HG03460 (cell line): ENCODE measurements around the gene MPG.
A peak's percentile ranks its signal among the peaks of the same experiment; 100 is the strongest.

Experiments used
- ATAC-seq: cut with Tn5 transposase; IDR thresholded peaks from one replicate; pipeline ENCODE4 v1.9.1; 2021; ENCODE audit not compliant: unreplicated experiment

MPG gene

DNA sequence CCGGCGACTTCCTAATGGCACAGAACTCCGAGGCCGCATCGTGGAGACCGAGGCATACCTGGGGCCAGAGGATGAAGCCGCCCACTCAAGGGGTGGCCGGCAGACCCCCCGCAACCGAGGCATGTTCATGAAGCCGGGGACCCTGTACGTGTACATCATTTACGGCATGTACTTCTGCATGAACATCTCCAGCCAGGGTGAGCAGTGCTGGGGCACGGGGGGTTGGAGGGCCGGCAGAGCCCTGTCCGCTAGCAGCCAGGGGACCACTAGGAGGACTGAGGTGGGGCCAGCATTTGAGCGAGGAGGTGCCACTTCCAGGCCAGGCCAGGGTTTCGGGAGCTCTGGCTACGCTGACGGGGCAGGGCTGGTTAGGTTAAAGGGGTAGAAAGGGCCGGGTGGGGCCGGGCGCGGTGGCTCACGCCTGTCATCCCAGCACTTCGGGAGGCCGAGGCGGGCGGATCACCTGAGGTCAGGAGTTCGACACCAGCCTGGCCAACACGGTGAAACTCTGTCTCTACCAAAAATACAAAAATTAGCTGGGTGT, 5.1 kb downstream of the MPG start:
- ATAC-seq, result no peak

DNA sequence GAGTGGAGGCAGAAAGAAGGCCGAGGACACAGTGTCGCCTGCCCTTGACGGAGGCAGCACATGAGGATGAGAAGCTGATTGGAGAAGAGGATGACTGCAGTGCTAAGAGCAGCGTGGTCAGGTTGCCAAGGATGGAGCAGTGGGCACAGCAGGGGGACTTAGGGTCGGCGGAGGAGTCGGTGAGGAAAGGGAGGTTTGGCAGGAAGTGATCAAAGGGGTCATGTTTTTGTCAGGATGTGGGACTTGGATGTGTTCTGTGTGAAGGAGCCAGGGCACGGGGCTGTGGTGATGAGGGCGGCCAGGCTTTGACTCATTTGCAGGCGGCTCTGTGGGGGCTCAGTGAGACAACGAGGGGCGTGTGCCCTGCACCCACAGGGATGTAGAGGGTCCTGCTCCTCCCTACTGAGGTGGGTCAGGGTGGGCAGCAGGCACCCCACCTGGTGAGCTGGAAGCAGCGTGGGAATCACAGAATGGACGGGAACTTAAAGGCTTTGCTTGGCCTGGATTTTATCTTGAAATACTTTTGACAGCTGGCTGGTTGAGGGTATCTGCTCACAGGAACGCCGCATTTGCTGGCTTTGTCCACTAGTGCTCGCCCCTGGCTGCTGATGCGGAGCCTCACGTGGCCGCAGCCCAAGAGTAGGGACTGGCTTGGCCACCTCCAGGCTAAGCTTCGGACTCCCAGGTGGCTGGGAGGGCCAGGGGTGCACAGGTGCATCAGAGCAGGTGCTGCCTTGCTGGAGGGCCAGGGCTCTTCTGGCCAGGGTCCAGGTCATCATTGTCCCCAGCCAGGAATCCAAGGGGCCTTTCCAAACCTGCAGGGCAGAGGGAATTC, 6.0 kb downstream of the MPG start:
- ATAC-seq, result no peak

DNA sequence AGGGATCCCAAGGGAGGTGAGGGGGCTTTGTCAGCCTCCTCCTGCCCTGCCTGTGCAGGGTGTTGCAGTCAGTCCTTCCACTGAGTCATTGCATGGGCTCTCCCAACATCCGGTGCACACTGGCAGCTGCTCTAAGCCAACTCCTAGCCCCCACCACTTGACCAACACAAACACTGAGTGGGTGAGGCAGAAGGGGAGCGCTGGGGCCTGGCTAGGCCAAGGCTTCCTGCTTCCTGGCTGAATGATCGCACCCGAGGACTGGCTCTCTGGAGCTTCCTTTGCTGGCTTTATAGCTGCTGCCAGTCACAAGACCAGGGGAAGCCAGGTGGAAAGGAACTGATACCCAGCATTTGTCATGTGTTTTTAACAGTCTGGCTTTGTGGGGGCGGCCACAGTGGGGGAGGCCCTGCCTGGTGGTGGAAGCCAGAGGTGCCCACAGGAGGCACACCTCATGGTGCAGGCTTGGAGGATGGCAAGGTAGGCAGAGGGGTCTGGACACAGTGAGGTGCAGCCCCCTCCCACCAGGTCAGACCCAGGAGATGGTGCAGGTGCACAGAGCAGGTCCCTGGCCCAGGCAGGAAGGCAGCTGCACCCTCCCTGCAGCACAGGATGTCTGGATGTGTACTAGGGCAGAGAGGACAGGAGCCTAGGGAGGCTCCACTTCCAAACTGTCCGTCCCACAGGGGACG, 6.8 kb downstream of the MPG start:
- peak; percentile 76 for ATAC-seq

DNA sequence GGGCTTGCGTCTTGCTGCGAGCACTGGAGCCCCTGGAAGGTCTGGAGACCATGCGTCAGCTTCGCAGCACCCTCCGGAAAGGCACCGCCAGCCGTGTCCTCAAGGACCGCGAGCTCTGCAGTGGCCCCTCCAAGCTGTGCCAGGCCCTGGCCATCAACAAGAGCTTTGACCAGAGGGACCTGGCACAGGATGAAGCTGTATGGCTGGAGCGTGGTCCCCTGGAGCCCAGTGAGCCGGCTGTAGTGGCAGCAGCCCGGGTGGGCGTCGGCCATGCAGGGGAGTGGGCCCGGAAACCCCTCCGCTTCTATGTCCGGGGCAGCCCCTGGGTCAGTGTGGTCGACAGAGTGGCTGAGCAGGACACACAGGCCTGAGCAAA, 7.4 kb downstream of the MPG start:
- ATAC-seq, result no peak

DNA sequence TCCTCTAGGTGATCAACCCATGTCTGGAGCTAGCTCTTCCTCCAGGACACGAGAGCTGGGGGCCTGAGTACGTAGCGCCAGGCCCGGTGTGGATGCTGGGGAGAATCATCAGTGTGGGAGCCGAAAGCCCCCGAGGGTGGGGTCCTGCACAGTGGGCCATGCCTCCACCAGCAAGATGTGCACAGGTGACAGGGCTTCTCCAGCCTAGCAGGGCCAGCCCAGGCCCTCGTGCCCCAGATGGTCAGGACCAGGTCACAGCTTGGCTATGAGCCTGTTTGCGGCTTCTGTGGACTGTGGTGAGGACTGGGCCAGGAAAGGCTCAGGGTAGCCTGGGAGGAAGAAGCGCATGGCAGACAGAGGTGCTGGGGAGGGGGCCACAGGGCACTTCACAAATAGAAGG, 7.8 kb downstream of the MPG start:
- no peak for ATAC-seq

DNA sequence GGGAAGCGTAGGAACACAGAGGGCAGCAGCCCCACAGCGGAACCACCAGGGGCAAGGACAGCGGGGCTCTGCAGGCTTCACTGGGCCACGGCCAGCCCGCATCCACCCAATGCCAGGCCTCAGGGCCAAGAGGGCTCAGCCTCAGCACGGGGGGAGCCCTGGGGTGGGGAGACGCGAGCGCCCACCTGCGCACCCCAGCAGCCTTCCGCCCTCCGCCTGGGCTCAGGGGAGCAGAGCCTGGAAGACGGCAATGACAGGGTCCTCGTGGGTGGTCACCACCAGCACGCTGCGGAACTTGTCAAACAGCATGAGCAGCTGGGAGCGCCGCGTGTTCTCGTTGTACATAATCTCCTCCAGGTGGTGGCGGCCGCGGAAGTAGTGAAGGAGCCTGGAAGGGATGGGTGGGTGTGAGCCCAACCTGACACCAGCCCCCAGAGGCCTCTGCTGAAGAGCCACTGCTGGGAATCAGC, 8.5 kb downstream of the MPG start:
- no peak for ATAC-seq

DNA sequence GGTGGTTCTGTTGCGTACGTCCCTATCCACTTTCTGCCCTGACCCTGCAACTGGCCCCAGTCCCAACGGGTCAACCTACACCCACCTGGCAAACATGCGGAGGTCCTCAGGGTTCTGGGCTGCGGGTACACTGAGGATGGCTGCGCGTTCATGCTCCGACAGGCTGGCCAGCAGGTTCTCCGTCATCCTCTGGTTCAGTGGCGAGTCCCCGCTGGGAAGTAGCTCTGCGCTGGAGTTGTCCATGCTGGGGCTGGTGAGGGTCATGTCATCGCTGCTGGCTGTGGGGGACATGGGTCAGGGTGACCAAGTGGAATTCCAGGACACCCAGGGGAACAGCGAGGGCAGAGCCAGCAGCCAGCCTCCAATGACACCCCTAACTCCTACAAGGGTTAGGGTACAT, 10.6 kb downstream of the MPG start:
- ATAC-seq, result no peak

DNA sequence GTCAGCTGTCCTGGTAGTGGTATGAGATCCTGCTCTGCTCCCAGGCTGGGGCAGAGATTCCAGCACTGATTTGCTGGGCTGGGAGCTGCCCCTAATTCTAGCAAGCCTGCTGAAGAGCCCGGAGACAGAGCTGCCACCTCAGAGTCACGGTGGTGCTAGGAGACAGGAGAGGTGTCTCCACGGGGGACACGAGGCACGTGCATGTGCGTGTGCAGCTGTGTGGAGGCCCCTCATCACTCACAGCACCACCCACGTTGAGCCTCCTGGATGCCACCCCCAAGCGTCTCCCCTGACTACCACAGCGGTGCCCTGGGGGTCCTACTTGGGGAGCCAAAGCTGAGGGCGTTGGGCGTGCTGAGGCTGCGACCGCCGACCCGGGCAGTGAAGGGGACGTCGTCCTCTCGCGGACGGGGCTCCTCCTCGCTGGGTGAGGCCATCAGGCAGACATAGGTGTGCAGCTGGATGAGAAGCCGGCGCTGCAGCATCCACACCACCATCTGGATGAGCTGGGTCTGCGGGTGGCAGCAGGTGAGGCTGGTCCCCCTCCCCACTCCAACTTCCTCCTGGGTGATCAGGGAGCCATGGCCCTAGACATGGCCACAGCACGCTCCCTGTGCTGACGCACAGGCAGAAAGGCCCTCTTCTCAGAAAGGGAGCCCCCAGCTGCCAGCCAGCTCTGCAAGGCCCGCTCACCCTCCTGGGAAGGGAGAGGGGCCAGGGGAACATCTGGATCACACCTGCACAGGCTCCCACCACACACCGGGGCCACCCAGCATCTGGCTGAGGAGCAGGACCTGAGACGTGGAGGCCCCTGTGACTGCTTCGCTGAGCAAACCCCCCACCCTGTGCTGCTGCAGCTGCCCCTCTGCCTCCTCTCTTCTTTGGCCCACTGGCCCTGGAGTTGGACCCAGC, 11.6 kb downstream of the MPG start:
- no peak for ATAC-seq

DNA sequence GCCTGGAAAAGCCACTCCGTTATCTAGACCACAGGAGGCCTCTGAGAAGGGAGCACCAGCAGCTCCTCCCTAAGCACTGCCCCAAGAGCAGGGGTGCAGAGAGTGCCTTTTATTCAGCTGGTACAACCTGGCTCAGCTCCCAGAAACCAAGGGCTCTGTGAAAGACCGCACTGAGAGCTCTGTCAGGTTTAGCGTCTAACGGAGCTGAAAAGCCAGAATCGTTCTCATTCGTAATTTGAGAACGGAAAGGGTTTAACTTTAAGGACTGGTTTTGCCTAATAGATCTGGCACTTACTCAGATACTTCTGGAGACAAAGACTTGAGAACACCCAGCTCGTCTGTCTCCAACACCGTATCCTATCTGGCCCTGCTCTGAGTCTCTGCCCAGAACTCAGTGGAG, 13.5 kb downstream of the MPG start:
- no peak for ATAC-seq

DNA sequence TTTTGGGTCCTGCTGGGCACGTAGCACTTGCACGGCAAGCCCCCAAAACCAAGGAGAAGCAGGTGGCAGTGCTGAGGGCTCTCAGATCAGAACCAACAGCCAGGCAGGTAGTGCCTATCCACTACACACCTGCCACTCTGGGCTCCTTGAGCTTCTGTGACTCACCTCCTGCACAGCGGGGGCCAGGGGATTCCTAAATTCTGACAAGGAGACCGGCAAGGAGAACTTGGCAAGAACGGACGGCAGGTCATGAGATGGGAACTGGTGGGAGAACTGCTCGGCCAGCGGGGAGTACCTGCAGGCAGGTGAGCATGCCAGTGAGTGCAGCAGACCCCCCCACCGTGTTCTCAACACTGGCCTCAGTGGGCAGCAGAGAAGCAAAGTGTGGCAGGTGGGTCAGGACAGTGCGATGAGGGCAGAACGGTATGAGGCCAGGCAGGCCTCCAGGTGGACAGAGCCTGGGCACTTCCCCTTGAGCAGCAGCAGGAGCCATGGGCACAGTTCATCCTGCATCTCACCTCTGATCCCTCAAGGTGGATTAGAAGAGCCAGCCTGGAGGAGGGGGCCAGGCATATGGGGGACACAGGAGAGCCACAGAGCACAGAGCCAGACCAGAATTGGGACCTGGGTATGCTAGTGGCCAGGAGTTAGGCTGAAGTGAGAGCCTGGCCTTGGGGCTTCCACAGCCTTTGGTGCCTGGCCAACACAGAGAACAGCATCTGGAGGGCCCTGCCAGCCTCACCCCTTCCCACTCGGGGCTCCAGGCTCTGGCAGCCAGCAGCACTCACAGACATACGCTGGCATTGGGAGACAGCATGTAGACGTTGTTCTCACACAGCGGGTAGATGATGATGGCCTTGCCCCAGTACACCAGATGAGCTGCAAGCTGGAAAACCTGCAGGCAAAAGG, 14.7 kb downstream of the MPG start:
- no peak for ATAC-seq

DNA sequence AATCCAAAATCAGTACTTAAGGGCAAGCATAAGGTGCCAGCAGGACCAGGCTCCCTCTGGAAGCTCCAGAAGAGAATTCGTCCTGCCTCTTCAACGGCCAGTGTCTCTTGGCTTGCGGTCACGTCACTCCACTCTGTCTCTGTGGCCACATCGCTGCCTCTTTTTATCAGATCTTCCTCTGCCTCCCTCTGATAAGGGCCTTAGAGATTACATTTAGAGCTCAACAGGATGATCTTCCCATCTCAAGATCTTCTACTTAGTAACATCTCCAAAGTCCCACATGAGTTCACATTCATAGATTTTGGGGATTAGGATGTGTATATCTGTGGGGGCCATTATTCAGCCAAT, 16.9 kb downstream of the MPG start:
- ATAC-seq, result no peak

DNA sequence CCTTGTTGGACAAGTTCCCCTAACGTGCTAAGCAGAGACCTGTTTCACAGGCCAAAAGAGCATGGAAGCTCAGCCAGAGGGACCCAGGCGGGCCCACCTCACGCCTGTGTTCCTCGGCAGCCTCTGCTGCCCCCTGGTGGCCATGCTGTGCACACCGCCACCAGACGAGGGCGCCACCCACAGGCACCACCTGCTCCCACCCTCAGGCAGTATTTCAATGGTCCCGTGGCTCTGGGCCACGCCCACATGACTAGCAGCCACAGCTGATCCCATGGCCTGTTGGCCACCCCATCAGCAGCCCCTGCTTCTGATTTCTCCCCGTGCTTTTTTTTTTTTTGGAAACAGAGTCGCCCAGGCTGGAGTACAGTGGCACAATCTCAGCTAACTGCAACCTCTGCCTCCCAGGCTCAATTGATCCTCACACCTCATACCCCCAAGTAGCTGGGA, 18.9 kb downstream of the MPG start:
- no peak for ATAC-seq

DNA sequence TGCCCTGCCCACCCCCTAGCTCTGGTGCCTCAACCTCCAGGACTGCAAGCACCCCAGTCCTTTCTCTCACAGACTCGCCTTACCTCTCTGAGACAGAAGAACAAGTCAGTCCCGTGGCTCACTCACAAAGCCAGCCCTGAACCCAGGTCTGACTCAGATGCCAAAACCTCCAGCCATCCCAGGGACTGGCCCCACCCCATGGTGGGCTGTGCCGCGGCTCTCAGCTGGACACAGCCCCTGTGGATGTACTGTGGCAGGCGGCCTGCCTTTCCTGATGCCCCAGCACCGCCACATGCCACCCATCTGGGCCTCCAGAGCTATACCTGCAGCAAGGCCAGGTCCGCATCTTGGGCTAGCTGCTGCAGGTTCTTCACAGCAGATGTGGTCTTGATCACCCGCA, 19.8 kb downstream of the MPG start:
- ATAC-seq, result no peak

DNA sequence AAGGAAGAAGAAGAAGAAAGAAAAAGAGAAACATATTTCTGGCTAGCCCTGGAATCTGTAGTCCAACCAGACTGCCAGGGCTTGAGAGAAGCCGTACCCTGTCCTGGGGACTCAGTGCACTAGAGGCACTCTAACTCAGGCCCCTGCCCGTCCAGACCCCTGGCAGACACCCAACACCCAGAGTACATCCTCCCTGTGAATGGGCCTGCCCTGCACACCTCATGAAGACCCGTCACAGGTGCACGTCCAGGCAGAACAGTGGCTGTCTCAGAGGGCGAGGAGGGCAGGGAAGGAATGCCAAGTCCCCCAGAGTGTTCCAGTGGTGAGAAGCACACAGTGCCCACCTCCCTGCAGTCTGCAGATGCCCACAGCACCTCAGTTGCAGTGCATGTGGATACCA, 23.0 kb downstream of the MPG start:
- no peak for ATAC-seq

DNA sequence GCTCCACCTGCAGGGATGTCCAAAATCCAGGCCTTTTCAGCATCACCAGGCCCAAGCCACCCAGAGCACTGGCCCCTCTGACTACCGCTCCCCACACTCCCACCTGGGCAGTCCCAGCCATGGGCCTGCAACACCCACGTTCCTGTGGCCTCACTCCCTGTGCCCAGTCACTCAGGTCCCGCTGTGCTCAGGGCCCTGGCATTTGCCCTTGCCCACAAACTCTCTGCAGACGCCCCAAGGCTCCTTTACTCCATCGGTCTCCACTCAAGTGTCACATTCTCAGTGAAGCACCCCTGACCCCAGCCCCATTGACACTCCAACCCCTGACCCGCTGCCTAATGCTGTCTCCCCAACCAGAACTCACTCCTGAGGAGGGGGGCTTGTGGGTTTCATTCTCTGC, 23.6 kb downstream of the MPG start:
- ATAC-seq, result no peak

DNA sequence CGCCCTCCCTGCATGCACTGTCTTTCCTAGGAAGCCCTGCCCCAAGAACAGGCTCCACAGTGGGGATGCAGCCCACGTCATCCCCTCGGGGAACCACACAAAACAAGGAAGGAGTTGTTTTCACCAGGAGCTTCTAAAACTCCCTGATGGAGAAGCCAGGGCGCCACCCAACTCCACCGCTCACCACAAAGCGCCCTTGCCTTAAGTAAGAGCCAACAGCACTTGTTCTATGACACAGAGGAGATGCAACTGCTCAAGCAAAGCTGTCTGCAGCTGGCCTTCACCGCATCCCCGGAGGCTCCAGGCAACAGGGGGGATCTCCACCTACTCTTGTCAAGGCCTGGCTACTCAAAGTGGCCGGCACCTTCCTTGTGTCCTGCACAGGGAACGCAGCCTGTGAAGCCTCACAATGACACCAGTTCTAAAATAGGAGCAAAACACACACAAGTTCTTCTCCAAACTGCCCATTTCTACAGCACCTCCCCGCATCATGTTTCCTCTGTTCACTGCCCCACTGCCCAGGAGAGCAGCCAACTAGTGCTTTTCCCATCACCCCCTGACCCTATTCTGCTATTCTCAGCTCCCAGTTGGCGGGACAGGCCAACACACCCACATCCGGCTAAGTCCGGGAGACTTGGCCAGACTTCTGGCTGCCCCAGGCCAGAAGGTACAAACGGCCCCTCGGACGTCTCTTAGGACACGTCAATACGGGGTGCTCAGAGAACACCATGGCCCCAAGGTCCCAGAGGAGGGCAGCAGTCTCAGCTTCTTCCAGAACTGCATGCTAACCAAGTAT, 24.2 kb downstream of the MPG start:
- no peak for ATAC-seq

DNA sequence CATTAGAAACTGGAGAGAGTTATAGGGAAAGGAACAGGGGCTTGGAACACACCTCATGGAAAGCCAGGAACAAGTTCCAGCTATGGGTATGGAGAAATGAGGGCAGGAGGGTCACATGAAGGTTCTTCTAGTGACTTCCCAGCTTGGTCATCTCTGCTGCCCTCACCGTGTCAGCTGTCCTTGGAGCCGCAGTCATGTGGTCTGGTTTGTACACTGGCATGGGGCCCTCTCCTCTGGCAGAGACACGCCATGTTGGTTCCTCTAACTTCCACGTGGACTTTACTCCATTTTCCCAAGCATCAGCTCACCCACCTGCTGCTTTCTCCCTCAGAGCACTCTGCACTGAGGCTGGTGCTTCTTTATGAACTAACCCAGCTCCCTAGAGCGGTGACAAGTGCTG, 26.3 kb downstream of the MPG start:
- ATAC-seq, result no peak

DNA sequence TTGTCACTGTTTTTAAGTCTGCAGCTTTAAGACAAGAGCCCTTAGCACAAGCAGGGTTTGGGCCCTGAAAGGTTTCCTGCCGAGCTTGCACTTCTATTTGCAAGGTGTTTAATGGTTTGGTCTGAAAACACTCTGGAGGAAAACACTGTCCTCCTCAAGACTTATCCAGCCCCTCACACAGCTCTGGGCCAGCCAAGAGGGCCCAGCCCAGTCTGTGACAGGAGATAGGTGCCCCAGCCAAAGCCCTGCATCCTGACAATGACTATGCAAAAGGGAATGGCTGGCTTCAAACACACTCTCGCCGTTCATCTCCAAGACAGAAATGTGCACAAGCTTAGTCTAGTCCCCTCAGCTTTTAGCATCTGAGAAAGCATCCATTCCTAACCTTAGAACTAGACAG, 26.9 kb downstream of the MPG start:
- ATAC-seq, result no peak

DNA sequence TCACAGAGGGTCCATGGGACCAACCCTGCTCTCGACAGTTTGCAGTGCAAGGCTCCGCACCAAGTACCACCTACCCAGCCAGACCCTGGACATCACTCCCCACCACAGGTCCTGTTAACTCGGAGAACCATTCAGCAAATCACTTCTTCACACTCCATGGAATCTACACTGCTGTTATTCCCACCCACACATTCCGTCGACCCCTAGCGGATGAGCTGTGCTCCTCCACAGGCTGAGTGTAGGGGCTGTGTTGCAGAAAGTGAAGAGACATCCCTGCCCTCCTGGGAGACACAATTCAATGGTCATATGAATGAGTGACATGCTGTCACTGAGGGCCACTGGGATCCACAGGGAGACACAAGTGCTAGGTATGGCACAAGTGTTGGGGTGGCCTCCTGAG, 27.5 kb downstream of the MPG start:
- no peak for ATAC-seq
